Esophagus muscularis mucosa (tissue), 2 donors: ENCODE results near the gene ZNF775.

ENCODE experiments used
- EP300 ChIP-seq: sonication (generic); formaldehyde crosslinking; IDR thresholded peaks from one replicate; pipeline ENCODE4 v1.6.1; 2017; ENCODE audit warnings: antibody characterized with exemption
- POLR2A ChIP-seq: fragments of 450-650 bp; IDR thresholded peaks from one replicate; pipeline ENCODE4 v1.6.1; 2017; ENCODE audit warnings: antibody characterized with exemption, moderate library complexity, mild to moderate bottlenecking, low read depth

DNA sequence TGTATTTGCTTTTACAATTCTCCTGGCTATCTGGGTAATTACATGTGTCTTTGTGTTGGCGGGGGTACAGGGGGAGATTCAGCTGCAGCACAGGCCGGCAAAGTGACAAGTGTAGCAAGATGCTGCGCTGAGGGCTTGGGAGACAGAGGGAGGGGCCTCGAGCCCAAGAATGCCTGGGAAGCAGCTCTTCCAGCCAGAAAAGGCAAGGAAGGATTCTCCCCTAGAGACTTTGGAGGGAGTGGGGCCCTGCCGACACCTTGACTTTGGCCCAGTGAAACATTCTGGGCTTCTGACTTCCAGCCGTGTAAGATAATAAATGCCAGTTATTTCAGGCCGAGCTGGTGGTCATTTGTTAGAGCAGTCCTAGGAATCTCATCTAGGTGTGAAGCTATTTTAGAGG lies 17.7 kb upstream of the ZNF775 start:
- TF ChIP-seq EP300 (no peak), POLR2A (no peak)
